Cardiac fibroblast (primary cell): ENCODE data around the gene COMT.

Source experiments
- DNase-seq, 2 donors: peaks; one replicate each; pipeline versions ENCODE4 v3.0.0 to v3.0.0-alpha.2; 2010; ENCODE audit warnings: low read depth in 2 of 2
- H3K4me3 ChIP-seq, 2 donors: replicated peaks in 1 of 2; 1 replicate in 1 of 2; 2 replicates in 1 of 2; pipeline ENCODE4 v1.5.1; 2011; ENCODE audit warnings: low read depth in 2 of 2, low read length in 2 of 2, mild to moderate bottlenecking in 2 of 2, moderate library complexity in 1 of 2
- TF ChIP-seq, protein P1 (sequence below): IDR thresholded peaks from one replicate; pipeline ENCODE4 v1.5.1; 2011; ENCODE audit warnings: low read depth, mild to moderate bottlenecking, low read length, inconsistent platforms

The COMT gene

DNA sequence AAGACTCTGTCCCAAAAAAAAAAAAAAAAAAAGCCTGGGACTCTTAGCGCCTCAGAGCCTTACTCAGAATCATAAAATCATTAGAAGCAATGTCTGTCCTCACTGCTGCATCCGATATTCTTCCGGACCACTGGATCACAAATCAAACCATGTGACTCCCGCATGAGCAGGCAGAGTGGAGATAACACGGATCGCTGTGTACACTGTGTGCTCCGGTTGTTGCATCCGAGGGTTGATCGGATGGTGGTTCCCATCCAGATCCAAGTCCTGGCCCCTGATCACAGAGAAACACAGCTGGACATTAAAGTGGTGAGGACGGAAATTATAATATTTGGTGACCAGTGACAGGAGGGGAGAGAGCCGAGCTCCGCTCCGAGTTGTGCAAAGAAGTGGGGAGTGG lies 9.8 kb downstream of the COMT start:
- TF ChIP-seq, protein P1, sequence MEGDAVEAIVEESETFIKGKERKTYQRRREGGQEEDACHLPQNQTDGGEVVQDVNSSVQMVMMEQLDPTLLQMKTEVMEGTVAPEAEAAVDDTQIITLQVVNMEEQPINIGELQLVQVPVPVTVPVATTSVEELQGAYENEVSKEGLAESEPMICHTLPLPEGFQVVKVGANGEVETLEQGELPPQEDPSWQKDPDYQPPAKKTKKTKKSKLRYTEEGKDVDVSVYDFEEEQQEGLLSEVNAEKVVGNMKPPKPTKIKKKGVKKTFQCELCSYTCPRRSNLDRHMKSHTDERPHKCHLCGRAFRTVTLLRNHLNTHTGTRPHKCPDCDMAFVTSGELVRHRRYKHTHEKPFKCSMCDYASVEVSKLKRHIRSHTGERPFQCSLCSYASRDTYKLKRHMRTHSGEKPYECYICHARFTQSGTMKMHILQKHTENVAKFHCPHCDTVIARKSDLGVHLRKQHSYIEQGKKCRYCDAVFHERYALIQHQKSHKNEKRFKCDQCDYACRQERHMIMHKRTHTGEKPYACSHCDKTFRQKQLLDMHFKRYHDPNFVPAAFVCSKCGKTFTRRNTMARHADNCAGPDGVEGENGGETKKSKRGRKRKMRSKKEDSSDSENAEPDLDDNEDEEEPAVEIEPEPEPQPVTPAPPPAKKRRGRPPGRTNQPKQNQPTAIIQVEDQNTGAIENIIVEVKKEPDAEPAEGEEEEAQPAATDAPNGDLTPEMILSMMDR = no peak
- no peak overlapping the region for H3K4me3 ChIP-seq
- no peak for DNase-seq

DNA sequence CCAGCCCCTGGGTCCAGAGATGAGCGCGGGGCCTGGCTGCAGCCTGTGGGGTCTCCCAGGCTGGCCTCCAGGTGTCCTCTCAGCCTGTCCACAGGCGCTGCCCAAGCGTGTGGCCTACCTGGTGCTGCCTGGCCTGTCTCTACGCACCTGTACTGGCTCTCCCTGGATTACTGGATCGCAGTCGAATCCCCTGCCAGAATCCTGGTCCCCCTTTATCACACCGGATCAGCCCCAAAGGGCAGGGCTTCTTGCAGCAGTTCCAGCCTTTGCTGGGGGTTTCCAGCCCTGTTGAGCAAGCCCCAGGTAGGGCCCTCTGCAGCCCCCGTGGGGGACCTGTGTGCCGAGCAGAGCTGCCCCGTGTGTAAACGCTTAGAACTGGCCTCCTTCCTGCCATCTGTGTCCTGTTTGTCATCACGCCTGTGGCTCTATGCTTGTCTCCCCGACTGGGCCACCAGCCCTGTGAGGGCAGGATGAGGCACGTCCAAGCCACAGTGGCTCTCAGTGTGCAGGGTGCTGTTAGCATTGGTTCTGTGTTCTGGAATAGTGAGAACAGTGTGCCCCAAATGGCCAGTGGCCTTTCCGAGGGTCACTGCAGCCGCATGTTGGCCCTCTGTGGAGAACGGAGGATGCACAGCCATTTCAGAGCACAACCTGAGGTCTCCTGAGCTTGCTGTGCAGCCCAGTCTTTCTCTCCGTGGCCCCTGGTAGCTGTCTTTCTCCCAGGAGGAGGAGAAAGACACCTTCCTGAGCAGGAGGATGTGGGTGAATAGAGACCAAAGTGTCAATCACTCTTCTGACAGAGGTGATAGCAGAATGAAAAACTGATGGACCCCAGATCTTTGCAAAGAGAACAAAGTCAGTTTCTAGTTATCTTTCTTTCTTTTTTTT lies 13.9 kb downstream of the COMT start:
- H3K4me3 ChIP-seq = no peak overlapping the region
- TF ChIP-seq, protein P1 = no peak
- no peak for DNase-seq

DNA sequence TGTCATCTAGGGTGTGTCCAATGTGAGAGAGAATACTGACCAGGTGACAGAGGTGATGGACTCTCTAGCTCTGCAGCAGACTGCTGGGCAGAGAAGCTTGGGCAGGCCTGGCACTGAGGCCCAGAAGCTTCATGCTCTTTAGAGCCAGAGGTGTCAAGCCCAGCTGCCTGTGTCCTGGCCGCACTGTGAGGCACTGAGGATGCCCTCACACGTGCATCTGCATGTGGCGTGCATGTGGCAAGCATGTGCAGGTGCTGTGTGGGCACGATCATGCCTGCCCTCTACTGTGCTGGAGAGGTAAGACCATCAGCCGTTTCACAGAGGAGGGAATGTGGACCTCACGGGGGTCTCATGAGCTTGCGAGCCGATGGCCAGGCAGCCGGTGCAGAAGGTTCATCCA lies 15.9 kb downstream of the COMT start:
- DNase-seq = no peak
- no peak overlapping the region for H3K4me3 ChIP-seq
- TF ChIP-seq, protein P1 = no peak

DNA sequence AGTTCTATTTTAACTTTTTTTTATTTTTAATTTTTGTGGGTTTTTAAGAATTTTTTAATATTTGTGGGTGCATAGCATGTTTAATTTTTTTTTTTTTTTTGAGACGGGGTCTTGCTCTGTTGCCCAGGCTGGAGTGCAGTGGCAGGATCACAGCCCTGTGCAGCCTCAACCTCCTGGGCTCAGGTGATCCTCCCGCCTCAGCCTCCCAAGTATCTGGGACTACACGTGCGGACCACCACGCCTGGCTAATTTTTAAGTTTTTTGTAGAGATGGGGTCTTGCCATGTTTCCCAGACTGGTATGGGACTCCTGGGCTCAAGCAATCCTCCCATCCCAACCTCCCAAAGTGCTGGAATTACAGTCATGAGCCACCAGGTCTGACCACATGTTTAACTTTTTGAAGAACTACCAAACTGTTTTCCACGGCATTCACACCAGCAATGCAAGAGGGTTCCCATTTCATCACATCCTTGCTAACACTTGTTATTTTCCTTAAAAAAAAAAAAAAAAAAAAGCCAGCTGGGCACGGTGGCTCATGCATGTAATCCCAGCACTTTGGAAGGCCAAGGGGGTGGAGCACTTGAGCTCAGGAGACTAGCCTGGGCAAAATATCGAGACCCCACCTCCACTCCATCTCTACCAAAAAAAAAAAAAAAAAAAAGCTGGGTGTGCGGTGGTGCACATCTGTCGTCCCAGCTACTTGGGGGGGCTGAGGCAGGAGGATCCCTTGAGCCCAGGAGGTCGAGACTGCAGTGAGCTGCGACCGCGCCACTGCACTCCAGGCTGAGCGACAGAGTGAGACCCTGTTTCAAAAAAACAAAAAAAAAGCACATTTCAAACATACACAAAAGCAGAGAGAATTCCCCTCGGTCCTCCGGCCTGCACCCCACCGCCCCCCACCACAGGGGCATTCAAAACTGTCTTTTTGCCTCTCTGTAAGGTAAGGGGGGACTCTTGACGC lies 16.8 kb downstream of the COMT start:
- TF ChIP-seq, protein P1 = no peak
- DNase-seq = peak; percentile 38 to 44
- no peak overlapping the region for H3K4me3 ChIP-seq

DNA sequence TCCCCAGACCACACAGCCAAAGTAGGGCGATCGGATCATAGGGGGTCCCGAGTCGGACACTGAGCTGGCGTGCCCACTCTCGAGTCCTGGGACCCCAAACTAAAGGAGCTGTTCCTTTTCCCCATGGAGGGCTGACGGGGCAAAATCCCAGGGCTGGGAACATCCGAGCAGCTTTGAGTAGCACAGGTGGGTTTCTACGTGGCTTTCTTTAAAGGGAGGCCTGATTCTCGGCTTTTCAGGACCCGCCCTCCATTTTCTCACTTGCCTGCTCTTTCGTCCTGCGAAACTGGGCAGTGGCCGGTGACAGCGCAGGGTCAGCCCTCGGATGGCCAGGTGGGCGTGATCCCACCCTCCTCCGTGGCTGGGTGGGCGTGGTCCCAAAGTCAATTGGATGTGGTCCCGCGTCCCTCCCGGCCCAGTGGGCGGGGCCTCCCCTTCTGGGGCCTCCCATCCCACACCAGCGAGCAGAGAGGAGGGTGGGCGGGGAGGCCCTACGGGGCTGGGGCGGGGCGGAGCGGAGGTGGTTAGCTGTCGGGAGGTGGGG lies 17.5 kb downstream of the COMT start:
- DNase-seq = peak; percentile 33 to 72
- TF ChIP-seq, protein P1 = no peak
- H3K4me3 ChIP-seq = peak overlapping the region in 1 of 2 donors; percentile 15

DNA sequence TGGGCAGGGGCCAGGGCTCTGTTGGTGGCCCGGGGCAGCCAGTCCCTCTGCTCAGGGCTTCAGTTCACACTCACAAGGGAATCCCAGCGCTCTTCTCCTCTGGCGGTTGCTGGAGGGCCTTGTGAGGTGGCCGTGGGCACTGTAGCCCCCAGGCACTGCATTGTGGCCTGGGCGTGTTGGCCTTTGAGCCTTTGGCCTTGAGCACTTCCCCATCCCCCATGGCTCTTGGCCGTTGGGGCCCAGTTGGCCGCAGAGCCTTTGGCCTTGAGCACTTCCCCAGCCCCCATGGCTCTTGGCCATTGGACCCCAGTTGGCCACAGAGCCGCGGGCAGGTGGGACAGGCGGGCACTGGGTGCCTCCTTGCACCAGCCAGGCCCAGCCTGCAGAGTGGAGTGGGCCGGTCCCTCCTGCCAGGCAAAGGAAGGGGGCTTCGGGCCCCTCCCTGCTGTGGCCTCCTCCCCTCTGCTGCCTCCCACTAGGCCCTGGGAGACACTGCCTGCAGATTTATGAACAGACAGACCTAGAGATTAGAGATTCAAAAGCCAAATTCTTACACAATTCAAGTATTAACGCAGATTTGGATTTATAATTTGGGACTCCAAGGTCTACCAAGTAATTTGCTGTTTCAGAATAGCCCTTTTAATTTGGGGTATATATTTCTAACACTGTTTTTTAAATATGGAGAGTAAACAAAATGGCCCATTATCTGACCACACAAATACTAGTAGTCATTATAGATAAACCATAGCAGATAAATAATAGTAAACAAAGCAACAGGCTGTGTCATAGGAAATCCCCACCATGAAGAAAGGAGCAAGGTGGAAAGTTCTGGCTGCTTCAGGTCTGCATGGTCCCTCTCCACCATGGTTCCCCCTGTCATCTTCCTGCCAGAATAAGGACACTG lies 18.3 kb downstream of the COMT start:
- DNase-seq = no peak
- peak overlapping the region in 1 of 2 donors; percentile 13 for H3K4me3 ChIP-seq
- TF ChIP-seq, protein P1 = no peak
